ENCODE measurements around the gene KCNH6. TPM values are rescaled to one million over a fixed set of nuclear protein-coding genes. Genes with fewer than 3 reads are reported as not detected.

Gene KCNH6
- total RNA-seq, 2 experiments from 2014 or later, result not detected

DNA sequence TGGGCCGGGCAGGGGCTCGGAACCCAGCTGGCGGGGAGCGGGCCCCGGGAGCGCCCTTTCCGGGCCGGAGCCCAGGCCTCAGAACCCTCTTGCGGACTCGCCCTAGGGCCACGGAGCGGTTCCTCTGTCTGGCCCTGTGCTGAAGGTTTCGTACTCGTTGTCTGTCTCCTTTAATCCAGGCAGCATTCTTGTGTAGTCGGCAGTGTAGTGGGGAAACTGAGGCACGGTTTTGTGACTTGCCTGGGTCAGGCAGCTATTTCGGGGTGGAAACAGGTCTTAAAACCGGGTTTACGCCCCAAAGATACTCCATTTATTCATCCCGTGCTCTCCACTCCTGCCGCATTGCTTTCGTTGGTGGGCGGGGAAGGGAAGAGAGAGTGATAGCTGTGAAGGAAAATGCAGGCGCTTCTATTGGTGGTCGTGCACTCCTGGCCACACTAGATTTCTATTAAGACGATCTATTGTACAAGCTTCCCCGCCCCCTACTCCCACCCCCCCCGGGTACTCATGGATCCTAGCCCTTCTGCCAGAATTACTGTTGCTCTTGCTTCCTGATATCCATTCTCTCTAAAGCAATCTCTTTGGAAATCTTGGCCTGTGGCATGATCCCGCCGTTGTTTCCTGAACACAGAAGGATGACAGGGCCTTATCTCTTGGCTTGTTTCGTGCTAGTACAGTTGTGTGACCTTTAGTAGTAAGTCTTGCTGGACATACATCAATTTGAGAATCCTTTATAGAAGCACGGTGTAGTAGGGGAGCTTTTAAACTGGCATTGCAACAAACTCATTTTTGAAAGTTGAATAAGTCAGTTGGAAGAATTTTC lies 27.9 kb downstream of the KCNH6 start:
- H3K9me3 ChIP-seq (ENCODE audit: control insufficient read depth in 1 of 2, insufficient read depth in 1 of 2, low read length in 2 of 2), result no peaks in the 10 kb centered on the region
- intact Hi-C loops (cut with DNase I, micrococcal nuclease), result loop anchor here (2.0 to 10.0 kb wide), 5 partner anchors 48 to 586 kb away; partner anchors contain the start of genes CCDC47 (in 1 of the 2), DDX42 (in 1 of the 2), SMARCD2 (in 1 of the 2) and TANC2 (in 1 of the 2)
- ATAC-seq (ENCODE audit: poor library complexity), result no peak
- no peaks in the 10 kb centered on the region for H3K27me3 Mint-ChIP-seq
- H3K27ac Mint-ChIP-seq, result peak overlapping the region; percentile 88
- peaks cover 60% of the 10 kb centered on the region for H3K4me1 Mint-ChIP-seq (ENCODE audit: low read depth)
- ChIA-PET CTCF (interaction anchor here (0.6 to 1.4 kb wide), 4 partner anchors 9 to 159 kb away, joined by 3 to 4 read pairs (median 4); no protein-coding TSS in a partner anchor), POLR2A (interaction anchor here (0.6 to 2.6 kb wide), 19 partner anchors 9 to 251 kb away, joined by 3 to 19 read pairs (median 4); partner anchors contain the start of genes ACE, CCDC47, CYB561 and DDX42)
- H3K9me3 Mint-ChIP-seq, result no peaks in the 10 kb centered on the region
- no peaks in the 10 kb centered on the region for H3K27me3 ChIP-seq (ENCODE audit: control insufficient read depth in 1 of 2, insufficient read depth in 2 of 2, low read length in 2 of 2)
- peak overlapping the region; percentile 89 for H3K4me3 ChIP-seq (ENCODE audit: low read length)
- no peaks in the 10 kb centered on the region for H3K36me3 ChIP-seq (ENCODE audit: insufficient read depth, low read length)
- H3K27ac ChIP-seq (ENCODE audit: low read depth in 1 of 2, low read length in 2 of 2), result peak overlapping the region; percentile 83 to 88
- no peak for TF ChIP-seq CTCF (IDR thresholded peaks at IDR 0.05)
- H3K4me3 Mint-ChIP-seq, result peak overlapping the region; percentile 98
- H3K4me1 ChIP-seq (ENCODE audit: insufficient read depth, low read length), result peaks cover 39% of the 10 kb centered on the region
- peaks cover 40% of the 10 kb centered on the region for H3K36me3 Mint-ChIP-seq (ENCODE audit: low read depth)
- DNase-seq, result peak in 4 of 14 experiments; percentile 3 to 40 (median 15)

DNA sequence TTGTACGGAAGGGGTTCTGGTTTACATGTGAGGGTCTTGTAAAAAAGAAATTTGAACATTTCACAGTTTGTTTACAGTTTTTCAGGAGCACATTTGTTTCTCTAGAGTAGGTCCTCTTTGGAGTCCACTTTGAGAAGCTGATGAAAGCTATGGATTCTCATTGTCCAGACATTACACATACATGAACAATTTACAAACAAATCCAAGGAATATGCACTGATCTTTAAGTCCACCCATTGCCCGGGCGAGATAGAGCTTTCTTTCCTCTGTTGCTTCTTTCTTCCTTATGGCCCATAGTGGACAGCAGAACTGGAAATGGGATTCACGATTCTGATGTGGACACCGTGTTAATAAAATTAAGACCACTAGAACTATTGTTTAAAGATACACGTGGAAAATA lies 29.1 kb downstream of the KCNH6 start:
- no peaks in the 10 kb centered on the region for H3K36me3 ChIP-seq (ENCODE audit: insufficient read depth, low read length)
- no peak overlapping the region for H3K27ac ChIP-seq (ENCODE audit: low read depth in 1 of 2, low read length in 2 of 2)
- H3K4me3 Mint-ChIP-seq, result peak overlapping the region; percentile 98
- H3K9me3 Mint-ChIP-seq, result no peaks in the 10 kb centered on the region
- CTCF ChIA-PET, result interaction anchor here (0.8 to 1.4 kb wide), 4 partner anchors 8 to 158 kb away, joined by 3 to 4 read pairs (median 4); no protein-coding TSS in a partner anchor
- peaks cover 42% of the 10 kb centered on the region for H3K4me1 ChIP-seq (ENCODE audit: insufficient read depth, low read length)
- H3K36me3 Mint-ChIP-seq (ENCODE audit: low read depth), result peaks cover 43% of the 10 kb centered on the region
- no peaks in the 10 kb centered on the region for H3K27me3 ChIP-seq (ENCODE audit: control insufficient read depth in 1 of 2, insufficient read depth in 2 of 2, low read length in 2 of 2)
- no peaks in the 10 kb centered on the region for H3K27me3 Mint-ChIP-seq
- POLR2A ChIA-PET, result interaction anchor here (1.0 to 1.3 kb wide), 3 partner anchors 70 to 222 kb away, joined by 3 to 6 read pairs (median 3); partner anchors contain the start of genes CCDC47, DDX42 and MAP3K3
- peak overlapping the region; percentile 89 for H3K4me3 ChIP-seq (ENCODE audit: low read length)
- ATAC-seq (ENCODE audit: poor library complexity), result no peak
- DNase-seq, result no peak
- H3K4me1 Mint-ChIP-seq (ENCODE audit: low read depth), result peaks cover 69% of the 10 kb centered on the region
- intact Hi-C loops (cut with DNase I, micrococcal nuclease), result loop anchor here (5.0 to 10.0 kb wide), 3 partner anchors 220 to 587 kb away; partner anchors contain the start of genes CCDC47 (in 1 of the 2), DDX42 (in 1 of the 2), SMARCD2 (in 1 of the 2) and TANC2 (in 1 of the 2)
- no peak for TF ChIP-seq CTCF (IDR thresholded peaks at IDR 0.05)
- H3K9me3 ChIP-seq (ENCODE audit: control insufficient read depth in 1 of 2, insufficient read depth in 1 of 2, low read length in 2 of 2), result no peaks in the 10 kb centered on the region
- peak overlapping the region; percentile 88 for H3K27ac Mint-ChIP-seq

GRCh38 chr17:63555500-63556156 lies 32.5 kb downstream of the KCNH6 start:
- H3K27ac ChIP-seq (ENCODE audit: low read depth in 1 of 2, low read length in 2 of 2), result no peak overlapping the region
- DNase-seq (no peak), ATAC-seq (ENCODE audit: poor library complexity) (no peak)
- no peak for TF ChIP-seq CTCF (IDR thresholded peaks at IDR 0.05)
- no peaks in the 10 kb centered on the region for H3K27me3 ChIP-seq (ENCODE audit: control insufficient read depth in 1 of 2, insufficient read depth in 2 of 2, low read length in 2 of 2)
- ChIA-PET CTCF (no interaction called here), POLR2A (interaction anchor here (0.7 kb wide), 1 partner anchor 129 kb away, joined by 3 read pairs; no protein-coding TSS in a partner anchor)
- no peak overlapping the region for H3K4me3 ChIP-seq (ENCODE audit: low read length)
- Mint-ChIP-seq H3K9me3 (no peaks in the 10 kb centered on the region), H3K36me3 (ENCODE audit: low read depth) (peaks cover 36% of the 10 kb centered on the region), H3K4me3 (peak overlapping the region; percentile 61), H3K27ac (peak overlapping the region; percentile 42), H3K27me3 (no peaks in the 10 kb centered on the region), H3K4me1 (ENCODE audit: low read depth) (peaks cover 86% of the 10 kb centered on the region)
- H3K4me1 ChIP-seq (ENCODE audit: insufficient read depth, low read length), result peaks cover 31% of the 10 kb centered on the region
- H3K9me3 ChIP-seq (ENCODE audit: control insufficient read depth in 1 of 2, insufficient read depth in 1 of 2, low read length in 2 of 2), result no peaks in the 10 kb centered on the region
- no peaks in the 10 kb centered on the region for H3K36me3 ChIP-seq (ENCODE audit: insufficient read depth, low read length)
- intact Hi-C loops (cut with DNase I, micrococcal nuclease), result loop anchor here in 1 of 2 experiments (10.0 kb wide), 1 partner anchor 591 kb away; the partner anchor contains the start of gene TANC2

Data from CD4-positive, alpha-beta T cell (primary cell).